Measurements from ENCODE around the gene IGSF9B.

Gene IGSF9B

GRCh38 chr11:133984828-133985227 is 28.1 kb upstream of the IGSF9B start:
- H2BK120ac ChIP-seq (ENCODE audit: low read depth, low read length): no peak overlapping the region
- H2BK15ac ChIP-seq (ENCODE audit: low read length): no peak overlapping the region
- H3K18ac ChIP-seq (ENCODE audit: low read length): no peak overlapping the region
- peaks cover 0 to 77% (median 0%) of the 10 kb centered on the region in 3 experiments for H3K27me3 ChIP-seq (ENCODE audit: control insufficient read depth in 3 of 3, insufficient read depth in 3 of 3, low read depth in 1 of 3, low read length in 3 of 3)
- no peak overlapping the region for H2AK5ac ChIP-seq (ENCODE audit: low read depth, low read length)
- no peak overlapping the region for H2BK5ac ChIP-seq (ENCODE audit: low read length)
- no peak overlapping the region for H3K9ac ChIP-seq (ENCODE audit: low read depth, low read length, poor library complexity)
- H2BK12ac ChIP-seq (ENCODE audit: low read length): no peak overlapping the region
- peak overlapping the region; percentile 59 for H3K14ac ChIP-seq (ENCODE audit: low read length)
- H3K4me1 ChIP-seq (ENCODE audit: control insufficient read depth in 2 of 2, insufficient read depth in 1 of 2, low read depth in 1 of 2, low read length in 2 of 2): no peaks in the 10 kb centered on the region
- H3K4me3 ChIP-seq (ENCODE audit: low read length in 2 of 2): no peak overlapping the region
- no peak overlapping the region for H4K8ac ChIP-seq (ENCODE audit: low read depth, low read length)
- no peak overlapping the region for H3K4me2 ChIP-seq (ENCODE audit: insufficient read depth, low read length, poor library complexity, severe bottlenecking)
- no peaks in the 10 kb centered on the region for H3K9me3 ChIP-seq (replicated peaks in 1 of 2; ENCODE audit: control insufficient read depth in 2 of 2, insufficient read depth in 1 of 2, low read depth in 1 of 2, low read length in 2 of 2)
- DNase-seq (ENCODE audit: low spot score): no peak
- H3K36me3 ChIP-seq (replicated peaks in 1 of 2; ENCODE audit: control insufficient read depth in 2 of 2, insufficient read depth in 2 of 2, low read length in 2 of 2): no peaks in the 10 kb centered on the region
- no peak overlapping the region for H3K23ac ChIP-seq (ENCODE audit: low read depth, low read length, poor library complexity)
- no peaks in the 10 kb centered on the region for H3K79me1 ChIP-seq (ENCODE audit: low read depth, low read length)
- no peak overlapping the region for H3K27ac ChIP-seq (replicated peaks; ENCODE audit: low read length)
- no peak overlapping the region for H3K4ac ChIP-seq (ENCODE audit: low read length)
- H4K91ac ChIP-seq (ENCODE audit: low read depth, low read length, poor library complexity): no peak overlapping the region
- no CpG with 5 or more reads among the region's 9 CpGs for WGBS, 2 donors (ENCODE audit: extremely low coverage in 2 of 2, insufficient read length in 2 of 2, insufficient replicate concordance in 1 of 2)
- no peak overlapping the region for H2AFZ ChIP-seq (ENCODE audit: low read length)

DNA sequence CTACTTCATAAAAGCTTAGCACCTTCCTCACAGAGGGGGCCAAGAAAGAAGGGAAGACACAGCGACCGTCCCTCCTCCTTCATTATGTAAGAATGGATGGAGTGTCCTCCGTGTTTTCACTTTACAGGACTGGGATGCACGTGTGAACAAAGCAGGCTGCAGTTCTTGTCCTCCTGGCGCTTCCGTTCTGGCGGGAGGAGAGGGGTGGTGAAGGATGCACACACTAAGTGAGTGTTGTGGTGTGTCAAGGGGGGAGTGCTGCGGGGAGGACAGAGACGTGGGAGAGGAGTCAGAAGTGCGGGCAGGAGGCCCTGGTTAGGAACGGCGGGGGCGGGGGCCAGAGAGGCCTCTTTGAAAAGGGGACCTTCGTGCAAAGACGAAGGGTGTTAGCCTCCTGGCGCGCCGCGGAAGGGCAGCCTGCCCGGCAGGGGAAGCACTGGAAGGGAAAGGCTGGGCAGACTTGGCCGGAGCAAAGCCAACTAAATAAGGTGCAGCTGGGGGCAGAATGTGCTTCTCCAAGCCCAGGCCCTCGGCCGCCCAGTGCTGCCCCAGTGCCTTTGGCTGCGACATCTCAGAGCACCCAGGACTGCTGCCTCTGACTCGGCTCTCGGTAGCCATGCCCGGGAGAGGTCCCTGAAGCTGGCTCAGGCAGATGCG is 27.0 kb upstream of the IGSF9B start:
- Histone ChIP-seq H2BK15ac (ENCODE audit: low read length) (no peak overlapping the region), H3K79me1 (ENCODE audit: low read depth, low read length) (no peaks in the 10 kb centered on the region), H3K4me1 (ENCODE audit: control insufficient read depth in 2 of 2, insufficient read depth in 1 of 2, low read depth in 1 of 2, low read length in 2 of 2) (no peaks in the 10 kb centered on the region), H3K27ac (replicated peaks; ENCODE audit: low read length) (no peak overlapping the region), H2AK5ac (ENCODE audit: low read depth, low read length) (no peak overlapping the region), H3K18ac (ENCODE audit: low read length) (peak overlapping the region; percentile 15), H3K14ac (ENCODE audit: low read length) (no peak overlapping the region), H3K27me3 (ENCODE audit: control insufficient read depth in 3 of 3, insufficient read depth in 3 of 3, low read depth in 1 of 3, low read length in 3 of 3) (peaks cover 0 to 76% (median 0%) of the 10 kb centered on the region in 3 experiments), H3K4me2 (ENCODE audit: insufficient read depth, low read length, poor library complexity, severe bottlenecking) (no peak overlapping the region), H3K36me3 (replicated peaks in 1 of 2; ENCODE audit: control insufficient read depth in 2 of 2, insufficient read depth in 2 of 2, low read length in 2 of 2) (no peaks in the 10 kb centered on the region), H2BK12ac (ENCODE audit: low read length) (no peak overlapping the region), H3K4ac (ENCODE audit: low read length) (no peak overlapping the region), H3K9ac (ENCODE audit: low read depth, low read length, poor library complexity) (no peak overlapping the region), H2BK5ac (ENCODE audit: low read length) (no peak overlapping the region), H3K9me3 (replicated peaks in 1 of 2; ENCODE audit: control insufficient read depth in 2 of 2, insufficient read depth in 1 of 2, low read depth in 1 of 2, low read length in 2 of 2) (no peaks in the 10 kb centered on the region), H4K91ac (ENCODE audit: low read depth, low read length, poor library complexity) (no peak overlapping the region), H2AFZ (ENCODE audit: low read length) (no peak overlapping the region), H3K4me3 (ENCODE audit: low read length in 2 of 2) (no peak overlapping the region), H2BK120ac (ENCODE audit: low read depth, low read length) (no peak overlapping the region), H4K8ac (ENCODE audit: low read depth, low read length) (no peak overlapping the region), H3K23ac (ENCODE audit: low read depth, low read length, poor library complexity) (no peak overlapping the region)
- WGBS, 2 donors (ENCODE audit: extremely low coverage in 2 of 2, insufficient read length in 2 of 2, insufficient replicate concordance in 1 of 2): no CpG with 5 or more reads among the region's 28 CpGs
- DNase-seq (ENCODE audit: low spot score): no peak

- no peak overlapping the region for H2AFZ ChIP-seq (ENCODE audit: low read length)
- no peaks in the 10 kb centered on the region for H3K79me1 ChIP-seq (ENCODE audit: low read depth, low read length)
- H3K27me3 ChIP-seq (ENCODE audit: control insufficient read depth in 3 of 3, insufficient read depth in 3 of 3, low read depth in 1 of 3, low read length in 3 of 3): peaks cover 0 to 73% (median 0%) of the 10 kb centered on the region in 3 experiments
- no peak overlapping the region for H3K14ac ChIP-seq (ENCODE audit: low read length)
- no peak overlapping the region for H4K8ac ChIP-seq (ENCODE audit: low read depth, low read length)
- H2AK5ac ChIP-seq (ENCODE audit: low read depth, low read length): no peak overlapping the region
- no peak overlapping the region for H3K18ac ChIP-seq (ENCODE audit: low read length)
- H4K91ac ChIP-seq (ENCODE audit: low read depth, low read length, poor library complexity): no peak overlapping the region
- H3K9ac ChIP-seq (ENCODE audit: low read depth, low read length, poor library complexity): no peak overlapping the region
- no peak overlapping the region for H3K4me2 ChIP-seq (ENCODE audit: insufficient read depth, low read length, poor library complexity, severe bottlenecking)
- H2BK12ac ChIP-seq (ENCODE audit: low read length): no peak overlapping the region
- no peaks in the 10 kb centered on the region for H3K4me1 ChIP-seq (ENCODE audit: control insufficient read depth in 2 of 2, insufficient read depth in 1 of 2, low read depth in 1 of 2, low read length in 2 of 2)
- DNase-seq (ENCODE audit: low spot score): no peak
- H2BK15ac ChIP-seq (ENCODE audit: low read length): no peak overlapping the region
- no peak overlapping the region for H3K23ac ChIP-seq (ENCODE audit: low read depth, low read length, poor library complexity)
- H3K4ac ChIP-seq (ENCODE audit: low read length): no peak overlapping the region
- H2BK5ac ChIP-seq (ENCODE audit: low read length): no peak overlapping the region
- H3K4me3 ChIP-seq (ENCODE audit: low read length in 2 of 2): no peak overlapping the region
- WGBS, 2 donors (ENCODE audit: extremely low coverage in 2 of 2, insufficient read length in 2 of 2, insufficient replicate concordance in 1 of 2): no CpG with 5 or more reads among the region's 12 CpGs
- H2BK120ac ChIP-seq (ENCODE audit: low read depth, low read length): no peak overlapping the region
- no peaks in the 10 kb centered on the region for H3K36me3 ChIP-seq (replicated peaks in 1 of 2; ENCODE audit: control insufficient read depth in 2 of 2, insufficient read depth in 2 of 2, low read length in 2 of 2)
- H3K9me3 ChIP-seq (replicated peaks in 1 of 2; ENCODE audit: control insufficient read depth in 2 of 2, insufficient read depth in 1 of 2, low read depth in 1 of 2, low read length in 2 of 2): no peaks in the 10 kb centered on the region
- no peak overlapping the region for H3K27ac ChIP-seq (replicated peaks; ENCODE audit: low read length)
Measured at GRCh38 chr11:133982876-133983275, 26.1 kb upstream of the IGSF9B start.

DNA sequence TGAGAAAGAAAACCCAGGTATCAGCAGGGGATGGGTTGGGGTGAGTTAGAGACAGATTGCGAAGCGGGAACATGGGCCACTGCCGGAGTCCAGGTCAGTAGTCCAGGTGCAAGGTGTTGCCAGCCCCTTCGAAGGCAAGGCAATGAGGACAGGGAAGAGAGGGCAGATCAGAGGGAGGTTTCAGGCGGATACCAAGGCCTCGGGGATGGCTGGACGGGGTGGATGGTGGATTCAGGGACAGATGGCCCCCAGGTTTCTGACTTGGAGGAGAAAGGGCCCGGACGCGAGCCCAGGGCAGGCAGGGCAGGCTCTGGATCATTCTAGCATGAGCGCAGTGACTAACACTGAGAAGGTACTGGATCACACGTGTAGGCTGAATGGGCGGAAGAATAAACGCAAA is 25.4 kb upstream of the IGSF9B start:
- Histone ChIP-seq H3K79me1 (ENCODE audit: low read depth, low read length) (no peaks in the 10 kb centered on the region), H3K36me3 (replicated peaks in 1 of 2; ENCODE audit: control insufficient read depth in 2 of 2, insufficient read depth in 2 of 2, low read length in 2 of 2) (no peaks in the 10 kb centered on the region), H3K4me1 (ENCODE audit: control insufficient read depth in 2 of 2, insufficient read depth in 1 of 2, low read depth in 1 of 2, low read length in 2 of 2) (no peaks in the 10 kb centered on the region), H3K23ac (ENCODE audit: low read depth, low read length, poor library complexity) (no peak overlapping the region), H3K18ac (ENCODE audit: low read length) (no peak overlapping the region), H3K27me3 (ENCODE audit: control insufficient read depth in 3 of 3, insufficient read depth in 3 of 3, low read depth in 1 of 3, low read length in 3 of 3) (peaks cover 0 to 73% (median 0%) of the 10 kb centered on the region in 3 experiments), H3K4me3 (ENCODE audit: low read length in 2 of 2) (no peak overlapping the region), H3K4me2 (ENCODE audit: insufficient read depth, low read length, poor library complexity, severe bottlenecking) (no peak overlapping the region), H2BK15ac (ENCODE audit: low read length) (no peak overlapping the region), H3K9ac (ENCODE audit: low read depth, low read length, poor library complexity) (no peak overlapping the region), H3K4ac (ENCODE audit: low read length) (no peak overlapping the region), H2BK12ac (ENCODE audit: low read length) (no peak overlapping the region), H4K8ac (ENCODE audit: low read depth, low read length) (no peak overlapping the region), H3K27ac (replicated peaks; ENCODE audit: low read length) (no peak overlapping the region), H3K14ac (ENCODE audit: low read length) (no peak overlapping the region), H3K9me3 (replicated peaks in 1 of 2; ENCODE audit: control insufficient read depth in 2 of 2, insufficient read depth in 1 of 2, low read depth in 1 of 2, low read length in 2 of 2) (no peaks in the 10 kb centered on the region), H2BK120ac (ENCODE audit: low read depth, low read length) (no peak overlapping the region), H4K91ac (ENCODE audit: low read depth, low read length, poor library complexity) (no peak overlapping the region), H2AFZ (ENCODE audit: low read length) (no peak overlapping the region), H2BK5ac (ENCODE audit: low read length) (no peak overlapping the region), H2AK5ac (ENCODE audit: low read depth, low read length) (no peak overlapping the region)
- no peak for DNase-seq (ENCODE audit: low spot score)
- no CpG with 5 or more reads among the region's 14 CpGs for whole genome bisulfite sequencing, 2 donors (ENCODE audit: extremely low coverage in 2 of 2, insufficient read length in 2 of 2, insufficient replicate concordance in 1 of 2)
